A549 (cell line): ENCODE data around the gene EML2. TPM values are rescaled to one million over a fixed set of nuclear protein-coding genes. Genes with fewer than 3 reads are reported as not detected.
A peak's percentile ranks its signal among the peaks of the same experiment; 100 is the strongest.
"Not testable (repeated sequence)": the region's sequence is repeated elsewhere in the genome, so short reads cannot be mapped to it uniquely, and the experiment has no call there.

Experiments
- ATAC-seq, 2 experiments: fragments of 200-7000 bp in 1 of 2; fragments of >200 bp in 1 of 2; cut with Nextera tagmentation in 1 of 2; cut with Tn5 transposase in 1 of 2; 3 replicates each; pipeline versions ENCODE4 v1.8.0 to v1.9.1; 2018 to 2020; ENCODE audit warnings: mild to moderate bottlenecking in 1 of 2, moderate library complexity in 1 of 2
- CTCF ChIA-PET: fragments of 300-600 bp; sonication (Branson Sonifier 250); formaldehyde crosslinking; extraction: SDS; loops from one replicate; lab custom pipeline; 2021; ENCODE audit warnings: antibody characterized with exemption, inconsistent platforms; lab: Yijun Ruan, JAX
- POLR2A ChIA-PET: fragments of 350-600 bp; formaldehyde crosslinking; extraction: SDS; loops from one replicate; lab custom pipeline; 2021; ENCODE audit warnings: antibody characterized with exemption, inconsistent platforms; lab: Yijun Ruan, JAX
- DNase-seq, 2 experiments: peaks; one replicate each; pipeline versions ENCODE4 v3.0.0 to v3.0.0-alpha.2; 2011 to 2016; ENCODE audit warnings: low read depth in 1 of 2, low spot score in 1 of 2
- FAIRE-seq: peaks from 2 replicates; lab custom pipeline; 2011; peaks lifted over from hg19 to GRCh38; lab: Jason Lieb, UNC
- H3K27ac ChIP-seq, 2 experiments: fragments of >200 bp; sonication (Bioruptor Twin); formaldehyde crosslinking; 3 replicates each; pipeline ENCODE4 v1.5.1; 2016 to 2017
- H3K4me1 ChIP-seq: fragments of >200 bp; sonication (Bioruptor Twin); formaldehyde crosslinking; 3 replicates; pipeline ENCODE4 v1.6.1; 2016
- H3K4me2 ChIP-seq: fragments of >200 bp; sonication (Bioruptor Twin); formaldehyde crosslinking; 3 replicates; pipeline ENCODE4 v1.6.1; 2016
- H3K4me3 ChIP-seq: fragments of >200 bp; sonication (Bioruptor Twin); formaldehyde crosslinking; 3 replicates; pipeline ENCODE4 v1.5.1; 2016
- H3K9me3 ChIP-seq: fragments of >200 bp; sonication (Bioruptor Twin); formaldehyde crosslinking; 3 replicates; pipeline ENCODE4 v1.6.1; 2016
- ATOH8 ChIP-seq: fragments of 250-450 bp; sonication (Bioruptor Pico); IDR thresholded peaks from 2 replicates; pipeline ENCODE4 v1.5.0; 2020; ENCODE audit warnings: low read depth, mild to moderate bottlenecking, moderate library complexity
- CTCF ChIP-seq: fragments of >200 bp; sonication (Bioruptor Twin); formaldehyde crosslinking; IDR thresholded peaks from 3 replicates; pipeline ENCODE4 v1.5.1; 2016
- EP300 ChIP-seq, 2 experiments: fragments of >200 bp; sonication (Bioruptor Twin); formaldehyde crosslinking; IDR thresholded peaks; 2 replicates in 1 of 2; 3 replicates in 1 of 2; pipeline ENCODE4 v1.6.1; 2016 to 2017
- FOSB ChIP-seq: fragments of 250-450 bp; sonication (Bioruptor Pico); IDR thresholded peaks from 2 replicates; pipeline ENCODE4 v1.5.0; 2020; ENCODE audit warnings: mild to moderate bottlenecking, moderate library complexity
- HDAC2 ChIP-seq: fragments of 200-600 bp; sonication (generic); IDR thresholded peaks from 2 replicates; pipeline ENCODE4 v1.6.1; 2016
- HOXA7 ChIP-seq: fragments of 250-450 bp; sonication (Bioruptor Pico); IDR thresholded peaks from 2 replicates; pipeline ENCODE4 v1.5.0; 2020; ENCODE audit warnings: mild to moderate bottlenecking, moderate library complexity
- JUN ChIP-seq, 2 experiments: fragments of >200 bp; sonication (Bioruptor Twin); formaldehyde crosslinking; IDR thresholded peaks; 2 replicates in 1 of 2; 3 replicates in 1 of 2; pipeline ENCODE4 v1.6.1; 2016 to 2017
- JUNB ChIP-seq: fragments of >200 bp; sonication (Bioruptor Twin); formaldehyde crosslinking; IDR thresholded peaks from 2 replicates; pipeline ENCODE4 v1.6.1; 2016
- KDM1A ChIP-seq: fragments of 200-600 bp; sonication (generic); IDR thresholded peaks from 2 replicates; pipeline ENCODE4 v1.6.1; 2016; ENCODE audit warnings: low read depth, mild to moderate bottlenecking
- MAZ ChIP-seq: fragments of 150-350 bp; IDR thresholded peaks from 2 replicates; pipeline ENCODE4 v1.6.1; 2014; ENCODE audit warnings: antibody characterized with exemption, low read depth, low read length, borderline replicate concordance
- PHF8 ChIP-seq: fragments of 200-600 bp; sonication (generic); IDR thresholded peaks from 2 replicates; pipeline ENCODE4 v1.6.1; 2016; ENCODE audit warnings: low read depth, mild to moderate bottlenecking, antibody characterized with exemption, moderate library complexity, borderline replicate concordance
- POLR2A ChIP-seq: IDR thresholded peaks from 2 replicates; pipeline ENCODE4 v1.6.1; 2012; ENCODE audit warnings: mild to moderate bottlenecking, low read length
- RFX5 ChIP-seq: fragments of 450-650 bp; IDR thresholded peaks from 2 replicates; pipeline ENCODE4 v1.7.1; 2014; ENCODE audit warnings: antibody characterized with exemption, mild to moderate bottlenecking, moderate library complexity
- RNF2 ChIP-seq: fragments of 200-600 bp; sonication (generic); IDR thresholded peaks from 2 replicates; pipeline ENCODE4 v1.6.1; 2016; ENCODE audit warnings: low read depth, mild to moderate bottlenecking, antibody characterized with exemption, moderate library complexity, borderline replicate concordance
- SMC3 ChIP-seq: fragments of >200 bp; sonication (Bioruptor Twin); formaldehyde crosslinking; IDR thresholded peaks from 3 replicates; pipeline ENCODE4 v1.6.1; 2018; ENCODE audit warnings: inconsistent platforms
- ZFP36 ChIP-seq: fragments of 450-650 bp; IDR thresholded peaks from 2 replicates; pipeline ENCODE4 v1.6.1; 2014; ENCODE audit warnings: borderline replicate concordance; ENCODE audit not compliant: partially characterized antibody
- WGBS: methylation state at CpG from one replicate; pipeline ENCODE4 v1.1.6; 2017; ENCODE audit errors: missing lambda C conversion rate; 5-methylcytosine and 5-hydroxymethylcytosine counted together
- polyA minus RNA-seq: library from RNA; depleted of rRNA, polyadenylated mRNA; stranded (reverse); fragments of >200 nt; gene quantifications from 2 replicates; pipeline ENCODE4 v1.2.3, GENCODE V29; 2011; rRNA and poly(A)+ RNA removed
- polyA plus RNA-seq, 4 experiments: library from polyadenylated mRNA; depleted of rRNA in 3 of 4; stranded (reverse); fragments of >200 nt; fragmentation: RNase III in 1 of 4; extraction: RNeasy Plus Mini Kit Qiagen cat#74134 plus additional on column Dnase treatment in 1 of 4; gene quantifications; 2 replicates in 3 of 4; 3 replicates in 1 of 4; pipeline ENCODE4 v1.2.3, GENCODE V29; 2011 to 2017
- TF ChIP-seq, protein P1 (sequence below): fragments of >200 bp; sonication (Bioruptor Twin); formaldehyde crosslinking; IDR thresholded peaks from 3 replicates; pipeline ENCODE4 v1.6.1; 2016
- TF ChIP-seq, protein P2 (sequence below): IDR thresholded peaks from 2 replicates; pipeline ENCODE4 v1.6.1; 2012

EML2 gene
- polyA plus RNA-seq (2011; rRNA removed) (19.9 and 22.7 TPM in 2 replicates), polyA plus RNA-seq (2017; fragmentation: RNase III; extraction: RNeasy Plus Mini Kit Qiagen cat#74134 plus additional on column Dnase treatment) (25.9 to 30.6 TPM (median 29.0 TPM) in 3 replicates), polyA minus RNA-seq (51.0 and 56.1 TPM in 2 replicates)
- 29.1 and 29.3 TPM in 2 replicates for polyA plus RNA-seq (2012; cell fraction: cytosol; rRNA removed)
- polyA plus RNA-seq (2012; cell fraction: nucleus; rRNA removed): 116 and 131 TPM in 2 replicates

GRCh38 chr19:45638930-45639729 is at the start of gene EML2:
TSS of gene EML2 (minus strand) at chr19:45639397. CDS start at chr19:45639376, 21 bp downstream.
- peak within 1 kb of the TSS; percentile 70 for H3K4me3 ChIP-seq
- ChIA-PET POLR2A (interaction anchor here (0.6 to 1.5 kb wide), 3 partner anchors 9 to 26 kb away, joined by 4 to 5 read pairs (median 4); no protein-coding TSS in a partner anchor), CTCF (interaction anchor here (0.7 to 15.1 kb wide), 20 partner anchors 16 to 200 kb away, joined by 3 to 437 read pairs (median 5); partner anchors contain the start of genes GPR4, OPA3 and RTN2)
- H3K4me1 ChIP-seq: peaks cover 37% of the 10 kb centered on the region
- peak within 1 kb of the TSS; percentile 89 for H3K4me2 ChIP-seq
- TF ChIP-seq HDAC2: peak; percentile 73; the same call in 1 of the 2 replicates
- peak; percentile 34; the same call in 1 of the 2 replicates for TF ChIP-seq PHF8
- no peak for TF ChIP-seq HOXA7 (CRISPR knock-in tag)
- TF ChIP-seq, protein P1, sequence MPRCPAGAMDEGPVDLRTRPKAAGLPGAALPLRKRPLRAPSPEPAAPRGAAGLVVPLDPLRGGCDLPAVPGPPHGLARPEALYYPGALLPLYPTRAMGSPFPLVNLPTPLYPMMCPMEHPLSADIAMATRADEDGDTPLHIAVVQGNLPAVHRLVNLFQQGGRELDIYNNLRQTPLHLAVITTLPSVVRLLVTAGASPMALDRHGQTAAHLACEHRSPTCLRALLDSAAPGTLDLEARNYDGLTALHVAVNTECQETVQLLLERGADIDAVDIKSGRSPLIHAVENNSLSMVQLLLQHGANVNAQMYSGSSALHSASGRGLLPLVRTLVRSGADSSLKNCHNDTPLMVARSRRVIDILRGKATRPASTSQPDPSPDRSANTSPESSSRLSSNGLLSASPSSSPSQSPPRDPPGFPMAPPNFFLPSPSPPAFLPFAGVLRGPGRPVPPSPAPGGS: 0 out of 3 replicates have a peak, but pooled peaks have one; percentile 47
- peak; percentile 83 for TF ChIP-seq KDM1A
- peak in 1 of 2 experiments; percentile 79; a peak in 3 of 5 replicates for TF ChIP-seq JUN (IDR thresholded peaks at IDR 0.05)
- TF ChIP-seq JUNB: no peak
- TF ChIP-seq FOSB: no peak
- TF ChIP-seq ZFP36: peak; percentile 74
- peak; percentile 48; the same call in 1 of the 2 replicates for TF ChIP-seq POLR2A
- TF ChIP-seq SMC3: peak; percentile 22; the same call in 1 of the 3 replicates
- TF ChIP-seq CTCF: peak; percentile 60
- TF ChIP-seq, protein P2, sequence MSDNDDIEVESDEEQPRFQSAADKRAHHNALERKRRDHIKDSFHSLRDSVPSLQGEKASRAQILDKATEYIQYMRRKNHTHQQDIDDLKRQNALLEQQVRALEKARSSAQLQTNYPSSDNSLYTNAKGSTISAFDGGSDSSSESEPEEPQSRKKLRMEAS: 0 out of 2 replicates have a peak, but pooled peaks have one; percentile 21
- TF ChIP-seq, all 56 proteins: peak for 10
- FAIRE-seq (no peak), ATAC-seq (peak; percentile 22 to 36; a peak in 4 of 6 replicates), DNase-seq (peak; percentile 49 to 71)
- WGBS: 3% methylated on average over 52 of the region's 52 CpGs
- peak within 1 kb of the TSS; percentile 83 to 89 for H3K27ac ChIP-seq
- H3K9me3 ChIP-seq: no peaks in the 10 kb centered on the region

DNA sequence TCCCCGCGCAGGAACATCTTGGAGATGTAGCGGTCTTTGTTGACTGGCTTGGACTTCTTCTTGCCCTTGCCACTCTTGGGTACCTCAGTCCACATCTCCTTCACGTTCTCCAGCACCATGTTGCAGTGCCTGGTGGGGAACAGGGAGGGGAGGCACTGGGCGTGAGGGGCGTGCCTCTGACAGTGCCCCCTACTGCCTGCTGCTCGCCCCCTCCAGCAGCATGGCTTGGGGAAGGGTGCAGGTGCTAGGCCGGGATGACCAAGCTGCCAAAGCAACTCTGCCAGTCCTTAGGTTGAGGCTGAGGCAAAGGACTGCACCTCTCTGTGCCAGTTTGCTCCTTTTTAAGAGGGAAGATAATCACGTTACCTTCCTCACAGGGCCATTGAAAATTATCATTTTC is 48.4 kb upstream of the EML2 start:
- POLR2A ChIA-PET: interaction anchor here (1.0 kb wide), 1 partner anchor 10 kb away, joined by 4 read pairs; no protein-coding TSS in a partner anchor
- no peak for DNase-seq
- CTCF ChIA-PET: interaction anchor here (0.6 to 2.1 kb wide), 9 partner anchors 8 to 107 kb away, joined by 3 to 8 read pairs (median 4); no protein-coding TSS in a partner anchor

GRCh38 chr19:45685045-45685444 is 45.8 kb upstream of the EML2 start:
- H3K9me3 ChIP-seq, ATAC-seq, H3K4me3 ChIP-seq, H3K4me1 ChIP-seq, DNase-seq, H3K27ac ChIP-seq, FAIRE-seq, H3K4me2 ChIP-seq: not testable (repeated sequence)
- POLR2A ChIA-PET: interaction anchor here (0.6 to 1.8 kb wide), 4 partner anchors 7 to 206 kb away, joined by 3 to 7 read pairs (median 4); partner anchors contain the start of genes QPCTL and SNRPD2
- CTCF ChIA-PET: interaction anchor here (0.6 to 10.9 kb wide), 7 partner anchors 8 to 283 kb away, joined by 3 to 159 read pairs (median 4); partner anchors contain the start of genes QPCTL, SIX5 and SNRPD2
- WGBS: 87% methylated on average over 11 of the region's 11 CpGs

More for the DNA sequence above, 48.4 kb upstream of the EML2 start:
- no peak for FAIRE-seq
- TF ChIP-seq ATOH8 (CRISPR knock-in tag) (no peak), MAZ (no peak), HDAC2 (no peak), EP300 (IDR thresholded peaks at IDR 0.05) (no peak), KDM1A (no peak), RFX5 (no peak), RNF2 (no peak), POLR2A (no peak), HOXA7 (CRISPR knock-in tag) (no peak)
- TF ChIP-seq, protein P2: no peak
- 93% methylated on average over 9 of the region's 9 CpGs for WGBS
- ATAC-seq: no peak
- Histone ChIP-seq H3K4me3 (no peak overlapping the region), H3K27ac (no peak overlapping the region), H3K9me3 (no peaks in the 10 kb centered on the region), H3K4me2 (no peak overlapping the region), H3K4me1 (peaks cover 8% of the 10 kb centered on the region)
